SK-N-SH (cell line): Measurements from ENCODE around the gene ITGB8. TPM values are rescaled to one million over a fixed set of nuclear protein-coding genes. Genes with fewer than 3 reads are reported as not detected.

Source experiments
- CTCF ChIA-PET: fragments of 300-600, 350-600 bp; formaldehyde crosslinking; extraction: SDS; loops from one replicate; lab custom pipeline; 2021; lab: Yijun Ruan, JAX
- POLR2A ChIA-PET: fragments of 350-600 bp; sonication (Branson Sonifier 250); formaldehyde crosslinking; extraction: SDS; loops from one replicate; lab custom pipeline; 2020; ENCODE audit warnings: antibody characterized with exemption, inconsistent platforms; lab: Yijun Ruan, JAX
- DNase-seq: peaks from one replicate; pipeline ENCODE4 v3.0.0; 2012
- H2AFZ ChIP-seq: fragments of 200-600 bp; sonication (generic); 2 replicates; pipeline ENCODE4 v1.8.1; 2016; ENCODE audit warnings: antibody characterized with exemption, mild to moderate bottlenecking, low read depth
- H3F3A ChIP-seq: fragments of 200-600 bp; sonication (generic); replicated peaks from 2 replicates; pipeline ENCODE3; 2016; ENCODE audit warnings: antibody characterized with exemption, mild to moderate bottlenecking; ENCODE audit not compliant: insufficient read depth
- H3K27ac ChIP-seq, 2 experiments: fragments of 200-500 bp in 1 of 2; fragments of 200-600 bp in 1 of 2; sonication (Bioruptor generic) in 1 of 2; sonication (generic), shearing (Covaris generic) in 1 of 2; 2 replicates each; pipeline versions ENCODE4 v1.5.1 to v1.6.1; 2014 to 2016; ENCODE audit warnings: low read depth in 2 of 2, inconsistent platforms in 1 of 2, low read length in 1 of 2, mild to moderate bottlenecking in 1 of 2, mixed read lengths in 1 of 2
- H3K27me3 ChIP-seq: fragments of 200-600 bp; sonication (generic), shearing (Covaris generic); 2 replicates; pipeline ENCODE4 v1.6.1; 2016; ENCODE audit warnings: mixed run types; ENCODE audit not compliant: insufficient read depth
- H3K36me3 ChIP-seq, 2 experiments: fragments of 200-500 bp in 1 of 2; fragments of 200-600 bp in 1 of 2; sonication (Bioruptor generic) in 1 of 2; sonication (generic) in 1 of 2; replicated peaks in 1 of 2; 2 replicates each; pipeline versions ENCODE3 to v1.5.1; 2014 to 2016; ENCODE audit warnings: low read length in 1 of 2, mild to moderate bottlenecking in 1 of 2; ENCODE audit not compliant: insufficient read depth in 2 of 2, control insufficient read depth in 1 of 2
- H3K4me1 ChIP-seq, 2 experiments: fragments of 200-500 bp in 1 of 2; fragments of 200-600 bp in 1 of 2; sonication (Bioruptor generic) in 1 of 2; sonication (generic), shearing (Covaris generic) in 1 of 2; 2 replicates each; pipeline versions ENCODE4 v1.5.1 to v1.6.1; 2014 to 2016; ENCODE audit warnings: low read depth in 1 of 2, low read length in 1 of 2, mixed run types in 1 of 2; ENCODE audit not compliant: insufficient read depth in 2 of 2, control insufficient read depth in 1 of 2
- H3K4me2 ChIP-seq: fragments of 200-600 bp; sonication (generic), shearing (Covaris generic); 2 replicates; pipeline ENCODE4 v1.6.1; 2017; ENCODE audit warnings: mixed run types
- H3K4me3 ChIP-seq, 2 experiments: fragments of 200-500 bp in 1 of 2; fragments of 200-600 bp in 1 of 2; sonication (Bioruptor generic) in 1 of 2; sonication (generic), shearing (Covaris generic) in 1 of 2; 2 replicates each; pipeline versions ENCODE4 v1.5.1 to v1.8.1; 2014 to 2016; ENCODE audit warnings: low read depth in 2 of 2, inconsistent platforms in 1 of 2, low read length in 1 of 2, mild to moderate bottlenecking in 1 of 2, mixed read lengths in 1 of 2, moderate library complexity in 1 of 2
- H3K79me2 ChIP-seq: fragments of 200-600 bp; sonication (generic); 2 replicates; pipeline ENCODE4 v1.8.1; 2017; ENCODE audit warnings: mild to moderate bottlenecking; ENCODE audit not compliant: insufficient read depth
- H3K9ac ChIP-seq: fragments of 200-600 bp; sonication (generic); 2 replicates; pipeline ENCODE4 v1.6.1; 2017; ENCODE audit warnings: mixed run types
- H3K9me2 ChIP-seq: fragments of 200-600 bp; sonication (generic); 2 replicates; pipeline ENCODE4 v1.6.1; 2017; ENCODE audit warnings: mixed run types
- H3K9me3 ChIP-seq: fragments of 200-600 bp; sonication (generic); 2 replicates; pipeline ENCODE4 v1.6.1; 2017; ENCODE audit warnings: mixed run types, mild to moderate bottlenecking, moderate library complexity
- H4K20me1 ChIP-seq: fragments of 200-600 bp; sonication (generic); 2 replicates; pipeline ENCODE4 v1.6.1; 2017; ENCODE audit warnings: mild to moderate bottlenecking, mixed run types; ENCODE audit not compliant: insufficient read depth
- ELF1 ChIP-seq: IDR thresholded peaks from 2 replicates; pipeline ENCODE4 v1.4.0; 2012
- EZH2phosphoT487 ChIP-seq: fragments of 200-600 bp; sonication (generic); IDR thresholded peaks from 2 replicates; pipeline ENCODE4 v1.6.1; 2017; ENCODE audit warnings: low read depth, mixed run types, mild to moderate bottlenecking, antibody characterized with exemption, moderate library complexity, borderline replicate concordance
- MXI1 ChIP-seq: IDR thresholded peaks from 2 replicates; pipeline ENCODE4 v1.6.1; 2012; ENCODE audit warnings: mild to moderate bottlenecking, low read depth, low read length, improper control_type of control experiment
- NRF1 ChIP-seq: IDR thresholded peaks from 2 replicates; pipeline ENCODE4 v1.6.1; 2012; ENCODE audit warnings: low read depth, mild to moderate bottlenecking, low read length
- RAD21 ChIP-seq: IDR thresholded peaks from 2 replicates; pipeline ENCODE4 v1.6.1; 2012; ENCODE audit warnings: mild to moderate bottlenecking, low read length
- RFX5 ChIP-seq: IDR thresholded peaks from 2 replicates; pipeline ENCODE4 v1.6.1; 2012; ENCODE audit warnings: mild to moderate bottlenecking, improper control_type of control experiment, low read length
- SMC3 ChIP-seq: IDR thresholded peaks from 2 replicates; pipeline ENCODE4 v1.6.1; 2012; ENCODE audit warnings: low read depth, low read length, improper control_type of control experiment
- TCF12 ChIP-seq: IDR thresholded peaks from 2 replicates; pipeline ENCODE4 v1.4.0; 2012
- USF2 ChIP-seq: fragments of 150-350 bp; IDR thresholded peaks from 2 replicates; pipeline ENCODE4 v1.6.1; 2017; ENCODE audit warnings: antibody characterized with exemption, low read length, low read depth, borderline replicate concordance
- YY1 ChIP-seq: IDR thresholded peaks from 2 replicates; pipeline ENCODE4 v1.4.0; 2012; ENCODE audit warnings: low read depth, mild to moderate bottlenecking
- WGBS: methylation state at CpG from one replicate; pipeline ENCODE4 v1.1.6; 2017; ENCODE audit warnings: low lambda C conversion rate; 5-methylcytosine and 5-hydroxymethylcytosine counted together
- polyA plus RNA-seq, 3 experiments: library from polyadenylated mRNA; depleted of rRNA; stranded (reverse); fragments of >200 nt; gene quantifications; 2 replicates each; pipeline ENCODE4 v1.2.3, GENCODE V29; 2012
- TF ChIP-seq, protein P1 (sequence below): IDR thresholded peaks from 2 replicates; pipeline ENCODE4 v1.4.0; 2012; ENCODE audit warnings: low read depth
- TF ChIP-seq, protein P2 (sequence below): IDR thresholded peaks from 2 replicates; pipeline ENCODE4 v1.6.1; 2012; ENCODE audit warnings: mild to moderate bottlenecking, low read depth, low read length, moderate library complexity

Gene ITGB8
- polyA plus RNA-seq, 1 of the 3 experiments (the other 2 are of a cell fraction) = 0.62 TPM

- TF ChIP-seq USF2 (no peak), SMC3 (no peak), EZH2phosphoT487 (no peak)
Observed at GRCh38 chr7:20346577-20346976, 15.9 kb downstream of the ITGB8 start (continued).

- ChIA-PET POLR2A (no interaction called here), CTCF (no interaction called here)
- peaks cover 4% of the 10 kb centered on the region for H3F3A ChIP-seq
- H3K79me2 ChIP-seq = no peaks in the 10 kb centered on the region
- H3K9me3 ChIP-seq = no peaks in the 10 kb centered on the region
- no peak overlapping the region for H3K4me3 ChIP-seq
- no peak overlapping the region for H3K27ac ChIP-seq
- no peaks in the 10 kb centered on the region for H4K20me1 ChIP-seq
- H3K27me3 ChIP-seq = no peaks in the 10 kb centered on the region
- H2AFZ ChIP-seq = no peak overlapping the region
- H3K4me1 ChIP-seq = peaks cover 4 to 20% of the 10 kb centered on the region in 2 experiments; a peak in 2 of 4 replicates
- no peak for DNase-seq
- no peak for TF ChIP-seq RFX5
- no peak for TF ChIP-seq SMC3
- no peak for TF ChIP-seq EZH2phosphoT487
- no peak for TF ChIP-seq MXI1
- TF ChIP-seq ELF1 = no peak
- no peak for TF ChIP-seq RAD21
- TF ChIP-seq, protein P1, sequence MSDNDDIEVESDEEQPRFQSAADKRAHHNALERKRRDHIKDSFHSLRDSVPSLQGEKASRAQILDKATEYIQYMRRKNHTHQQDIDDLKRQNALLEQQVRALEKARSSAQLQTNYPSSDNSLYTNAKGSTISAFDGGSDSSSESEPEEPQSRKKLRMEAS = no peak
- H3K9me2 ChIP-seq = no peaks in the 10 kb centered on the region
- no peak overlapping the region for H3K4me2 ChIP-seq
- H3K9ac ChIP-seq = no peak overlapping the region
- no peaks in the 10 kb centered on the region for H3K36me3 ChIP-seq
Observed at GRCh38 chr7:20347680-20348079, 17.0 kb downstream of the ITGB8 start.

- no peak overlapping the region for H2AFZ ChIP-seq
- ChIA-PET CTCF (interaction anchor here (1.0 to 1.4 kb wide), 2 partner anchors 9 to 12 kb away, joined by 3 to 4 read pairs; no protein-coding TSS in a partner anchor), POLR2A (no interaction called here)
- H3K27me3 ChIP-seq = no peaks in the 10 kb centered on the region
- no peak overlapping the region for H3K4me2 ChIP-seq
- no peaks in the 10 kb centered on the region for H3K79me2 ChIP-seq
- H3K9me3 ChIP-seq = no peaks in the 10 kb centered on the region
- no peaks in the 10 kb centered on the region for H4K20me1 ChIP-seq
- TF ChIP-seq YY1 = no peak
- TF ChIP-seq NRF1 = no peak
- TF ChIP-seq EZH2phosphoT487 = no peak
- TF ChIP-seq, protein P2, sequence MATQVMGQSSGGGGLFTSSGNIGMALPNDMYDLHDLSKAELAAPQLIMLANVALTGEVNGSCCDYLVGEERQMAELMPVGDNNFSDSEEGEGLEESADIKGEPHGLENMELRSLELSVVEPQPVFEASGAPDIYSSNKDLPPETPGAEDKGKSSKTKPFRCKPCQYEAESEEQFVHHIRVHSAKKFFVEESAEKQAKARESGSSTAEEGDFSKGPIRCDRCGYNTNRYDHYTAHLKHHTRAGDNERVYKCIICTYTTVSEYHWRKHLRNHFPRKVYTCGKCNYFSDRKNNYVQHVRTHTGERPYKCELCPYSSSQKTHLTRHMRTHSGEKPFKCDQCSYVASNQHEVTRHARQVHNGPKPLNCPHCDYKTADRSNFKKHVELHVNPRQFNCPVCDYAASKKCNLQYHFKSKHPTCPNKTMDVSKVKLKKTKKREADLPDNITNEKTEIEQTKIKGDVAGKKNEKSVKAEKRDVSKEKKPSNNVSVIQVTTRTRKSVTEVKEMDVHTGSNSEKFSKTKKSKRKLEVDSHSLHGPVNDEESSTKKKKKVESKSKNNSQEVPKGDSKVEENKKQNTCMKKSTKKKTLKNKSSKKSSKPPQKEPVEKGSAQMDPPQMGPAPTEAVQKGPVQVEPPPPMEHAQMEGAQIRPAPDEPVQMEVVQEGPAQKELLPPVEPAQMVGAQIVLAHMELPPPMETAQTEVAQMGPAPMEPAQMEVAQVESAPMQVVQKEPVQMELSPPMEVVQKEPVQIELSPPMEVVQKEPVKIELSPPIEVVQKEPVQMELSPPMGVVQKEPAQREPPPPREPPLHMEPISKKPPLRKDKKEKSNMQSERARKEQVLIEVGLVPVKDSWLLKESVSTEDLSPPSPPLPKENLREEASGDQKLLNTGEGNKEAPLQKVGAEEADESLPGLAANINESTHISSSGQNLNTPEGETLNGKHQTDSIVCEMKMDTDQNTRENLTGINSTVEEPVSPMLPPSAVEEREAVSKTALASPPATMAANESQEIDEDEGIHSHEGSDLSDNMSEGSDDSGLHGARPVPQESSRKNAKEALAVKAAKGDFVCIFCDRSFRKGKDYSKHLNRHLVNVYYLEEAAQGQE = peak; percentile 91
- no peak for TF ChIP-seq MXI1
- no peak for TF ChIP-seq TCF12
- 70% methylated on average over 2 of the region's 2 CpGs for WGBS
- H3K36me3 ChIP-seq = no peaks in the 10 kb centered on the region
- H3K27ac ChIP-seq = no peak overlapping the region
- DNase-seq = no peak
- no peak overlapping the region for H3K4me3 ChIP-seq
- H3K9me2 ChIP-seq = no peaks in the 10 kb centered on the region
- peaks cover 4 to 22% of the 10 kb centered on the region in 2 experiments; a peak in 2 of 4 replicates for H3K4me1 ChIP-seq
- H3F3A ChIP-seq = peaks cover 4% of the 10 kb centered on the region
- no peak overlapping the region for H3K9ac ChIP-seq
Observed at GRCh38 chr7:20348125-20348807, 17.6 kb downstream of the ITGB8 start.
